Muscle layer of duodenum (tissue), 2 donors: ENCODE measurements around the gene ABLIM1.
A peak's percentile ranks its signal among the peaks of the same experiment; 100 is the strongest.

Experiments
- H3K27ac ChIP-seq: one replicate; pipeline ENCODE4 v1.7.0; 2013; ENCODE audit warnings: mild to moderate bottlenecking, low read length
- H3K27me3 ChIP-seq: one replicate; pipeline ENCODE4 v1.7.0; 2013; ENCODE audit warnings: low read depth, mild to moderate bottlenecking, control low read depth, low read length
- H3K36me3 ChIP-seq, 2 donors: one replicate each; pipeline ENCODE4 v1.7.0; 2013; ENCODE audit warnings: low read length in 2 of 2, control low read depth in 1 of 2, mild to moderate bottlenecking in 1 of 2; ENCODE audit not compliant: insufficient read depth in 2 of 2, control insufficient read depth in 1 of 2
- H3K4me1 ChIP-seq, 2 donors: one replicate each; pipeline ENCODE4 v1.7.0; 2013; ENCODE audit warnings: low read length in 2 of 2, mild to moderate bottlenecking in 2 of 2, control low read depth in 1 of 2, moderate library complexity in 1 of 2; ENCODE audit not compliant: insufficient read depth in 2 of 2, control insufficient read depth in 1 of 2
- H3K4me3 ChIP-seq, 2 donors: one replicate each; pipeline ENCODE4 v1.7.0; 2013; ENCODE audit warnings: low read length in 2 of 2, low read depth in 1 of 2, mild to moderate bottlenecking in 1 of 2
- H3K9me3 ChIP-seq, 2 donors: one replicate each; pipeline ENCODE4 v1.7.0; 2013; ENCODE audit warnings: low read length in 2 of 2, control low read depth in 1 of 2, mild to moderate bottlenecking in 1 of 2; ENCODE audit not compliant: control insufficient read depth in 1 of 2
- donor health status: healthy.

The ABLIM1 gene

DNA sequence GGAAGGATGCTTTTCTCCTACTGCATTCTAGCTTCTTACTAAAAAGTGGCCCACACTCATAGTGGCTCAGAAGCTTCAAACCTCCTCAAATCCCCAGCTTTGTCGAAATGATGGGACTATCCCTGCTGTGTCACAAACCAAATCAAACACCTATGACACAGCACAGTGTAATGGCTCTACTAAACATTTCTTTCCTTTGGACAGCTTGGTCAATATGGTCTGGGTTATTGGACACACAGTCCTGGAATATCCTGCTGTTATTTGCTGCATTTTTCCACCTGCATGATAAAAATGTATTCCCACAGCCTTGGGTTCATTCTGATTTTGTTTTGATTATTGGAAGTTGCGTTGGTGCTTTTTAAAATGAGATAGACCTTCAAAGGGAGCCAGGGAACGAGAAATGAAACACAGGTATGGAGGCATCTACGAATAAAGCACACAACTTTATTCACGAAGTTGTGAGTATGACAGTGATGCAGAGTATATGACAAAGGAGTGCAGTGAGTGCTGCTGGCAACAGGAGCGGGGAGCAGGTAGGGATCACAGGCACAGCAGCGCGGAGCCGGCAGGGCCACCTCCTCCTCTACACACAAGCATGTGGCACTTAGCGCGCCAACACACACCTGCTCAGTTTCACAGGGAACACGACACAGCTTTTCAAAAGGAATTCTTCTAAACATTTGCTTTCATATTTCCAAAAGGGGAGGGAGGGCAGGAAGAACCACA lies 227.2 kb downstream of the ABLIM1 start:
- Histone ChIP-seq H3K36me3 (peaks cover 5 to 11% of the 10 kb centered on the region in 2 donors), H3K9me3 (no peaks in the 10 kb centered on the region), H3K4me1 (peaks cover 0 to 3% of the 10 kb centered on the region in 2 donors)

DNA sequence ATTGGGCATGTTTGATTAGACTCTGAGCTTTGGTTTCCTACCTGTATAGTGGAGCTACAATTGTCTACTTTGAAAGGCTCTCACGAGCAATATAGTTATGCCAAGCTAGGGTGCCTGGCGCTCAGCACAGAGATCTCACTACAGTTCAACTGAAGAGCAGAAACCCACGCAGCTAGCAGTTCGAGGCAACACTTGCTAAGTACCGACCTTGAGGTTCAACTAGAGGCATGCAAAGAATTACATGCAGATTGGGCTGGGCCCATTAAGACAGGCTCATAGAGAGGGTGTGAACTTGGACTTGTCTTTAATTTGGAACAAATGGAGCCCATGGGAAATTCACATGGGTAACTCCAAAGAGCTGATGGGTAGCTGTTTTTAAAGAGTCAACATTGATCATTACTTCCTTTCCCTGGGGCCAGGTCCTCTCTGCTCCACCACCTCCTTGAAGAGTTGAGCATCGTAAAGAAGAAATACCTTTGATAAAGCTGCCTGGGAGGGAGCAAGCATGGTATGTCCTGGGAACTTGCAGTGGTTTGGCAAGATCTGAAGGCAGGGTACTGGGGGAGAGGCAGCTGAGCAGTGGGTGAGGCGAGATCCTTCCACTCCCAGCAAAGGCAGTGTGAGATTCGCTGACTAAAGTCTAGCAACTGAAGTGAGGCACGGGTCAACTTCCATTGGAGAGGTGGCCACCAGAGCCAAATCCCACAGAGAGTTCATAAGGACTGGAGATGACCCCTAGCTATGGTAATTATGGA lies 228.3 kb downstream of the ABLIM1 start:
- Histone ChIP-seq H3K27ac (no peak overlapping the region), H3K9me3 (no peaks in the 10 kb centered on the region), H3K4me1 (peaks cover 0 to 3% of the 10 kb centered on the region in 2 donors), H3K4me3 (no peak overlapping the region), H3K27me3 (no peaks in the 10 kb centered on the region), H3K36me3 (peaks cover 3 to 5% of the 10 kb centered on the region in 2 donors)

More for the DNA sequence above, 227.2 kb downstream of the ABLIM1 start:
- no peaks in the 10 kb centered on the region for H3K27me3 ChIP-seq
- no peak overlapping the region for H3K27ac ChIP-seq
- H3K4me3 ChIP-seq = no peak overlapping the region

GRCh38 chr10:114427124-114427852 lies 230.8 kb downstream of the ABLIM1 start:
- Histone ChIP-seq H3K9me3 (no peaks in the 10 kb centered on the region), H3K27ac (no peak overlapping the region), H3K4me3 (no peak overlapping the region), H3K4me1 (peaks cover 0 to 3% of the 10 kb centered on the region in 2 donors), H3K36me3 (no peaks in the 10 kb centered on the region), H3K27me3 (no peaks in the 10 kb centered on the region)

DNA sequence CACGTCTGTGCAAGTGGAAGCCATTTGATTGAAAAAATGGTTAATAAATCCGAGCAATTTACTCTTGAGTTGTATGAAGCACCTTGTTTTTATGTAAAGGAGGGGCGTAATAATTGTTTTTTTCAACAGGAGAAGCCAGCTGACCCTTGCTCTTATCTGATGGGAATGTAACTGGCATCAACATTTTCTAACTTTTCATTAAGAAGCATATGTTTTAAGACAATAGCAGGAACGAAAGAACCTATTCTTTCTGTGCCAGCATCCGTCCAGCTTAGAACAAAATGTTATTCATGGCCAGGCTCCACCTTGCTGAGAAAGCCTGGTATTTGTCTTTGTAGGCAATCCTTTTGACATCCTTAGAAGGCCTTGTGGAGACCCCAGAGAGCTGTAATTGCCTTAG lies 231.6 kb downstream of the ABLIM1 start:
- Histone ChIP-seq H3K4me1 (peaks cover 0 to 3% of the 10 kb centered on the region in 2 donors), H3K27ac (no peak overlapping the region), H3K36me3 (no peaks in the 10 kb centered on the region), H3K27me3 (no peaks in the 10 kb centered on the region), H3K4me3 (no peak overlapping the region), H3K9me3 (no peaks in the 10 kb centered on the region)

GRCh38 chr10:114420811-114421485 lies 237.1 kb downstream of the ABLIM1 start:
- no peaks in the 10 kb centered on the region for H3K36me3 ChIP-seq
- H3K27me3 ChIP-seq = no peaks in the 10 kb centered on the region
- no peaks in the 10 kb centered on the region for H3K4me1 ChIP-seq
- H3K27ac ChIP-seq = no peak overlapping the region
- no peaks in the 10 kb centered on the region for H3K9me3 ChIP-seq
- no peak overlapping the region for H3K4me3 ChIP-seq

- no peak overlapping the region for H3K4me3 ChIP-seq
- H3K9me3 ChIP-seq = no peaks in the 10 kb centered on the region
- no peaks in the 10 kb centered on the region for H3K27me3 ChIP-seq
- H3K36me3 ChIP-seq = no peaks in the 10 kb centered on the region
- H3K4me1 ChIP-seq = no peaks in the 10 kb centered on the region
- H3K27ac ChIP-seq = no peak overlapping the region
These were observed 240.0 kb downstream of the ABLIM1 start for GRCh38 chr10:114418109-114418508.

DNA sequence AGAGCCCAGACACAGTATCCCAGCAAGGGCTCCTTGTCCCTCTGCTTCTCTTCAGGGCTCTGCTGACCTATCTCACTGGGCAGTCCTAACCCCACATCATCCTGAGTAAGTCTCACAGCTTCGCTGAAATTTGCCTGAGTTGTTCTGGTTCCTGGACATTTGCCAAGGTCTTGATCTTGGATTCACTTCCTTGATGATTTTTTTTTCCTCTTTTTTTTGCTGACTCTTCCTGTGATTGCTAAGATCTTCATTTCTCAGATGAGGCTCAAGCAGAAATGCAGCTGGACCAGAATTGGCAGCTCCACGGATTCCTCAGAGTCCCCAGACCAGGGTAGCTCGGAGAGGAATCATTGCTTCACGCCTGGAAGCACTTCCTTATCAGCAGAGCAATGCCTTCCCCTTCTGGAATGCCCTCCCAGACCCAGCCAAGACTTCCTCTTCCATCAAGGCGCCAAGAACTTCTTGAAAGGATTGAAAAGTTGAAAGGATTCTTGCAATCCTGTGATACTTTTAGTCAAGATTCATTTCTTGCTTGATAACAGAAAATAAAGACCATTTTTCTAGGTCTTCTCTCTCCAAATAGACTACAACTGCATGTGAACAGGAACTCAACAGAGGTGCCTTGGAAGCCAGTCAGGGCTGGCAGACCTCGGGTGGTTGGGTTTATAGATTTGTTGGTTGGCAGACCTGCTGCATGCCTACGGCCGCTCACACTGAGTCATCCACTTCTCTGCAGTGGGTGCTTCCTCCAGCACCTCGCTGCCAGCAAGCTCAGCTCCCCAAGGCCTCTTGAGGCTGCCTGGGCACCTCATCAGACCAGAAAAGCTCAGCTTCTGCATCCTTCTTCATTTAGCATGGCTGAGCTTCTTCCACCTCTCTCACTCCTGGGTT lies 244.9 kb downstream of the ABLIM1 start:
- Histone ChIP-seq H3K9me3 (no peaks in the 10 kb centered on the region), H3K4me3 (peak overlapping the region in 1 of 2 donors; percentile 13), H3K27me3 (no peaks in the 10 kb centered on the region), H3K4me1 (peaks cover 0 to 3% of the 10 kb centered on the region in 2 donors), H3K27ac (no peak overlapping the region), H3K36me3 (no peaks in the 10 kb centered on the region)

- Histone ChIP-seq H3K36me3 (no peaks in the 10 kb centered on the region), H3K4me1 (peaks cover 0 to 12% of the 10 kb centered on the region in 2 donors), H3K4me3 (no peak overlapping the region), H3K27me3 (no peaks in the 10 kb centered on the region), H3K27ac (no peak overlapping the region), H3K9me3 (no peaks in the 10 kb centered on the region)
These were observed 249.1 kb downstream of the ABLIM1 start for GRCh38 chr10:114408968-114409444.

- Histone ChIP-seq H3K36me3 (no peaks in the 10 kb centered on the region), H3K27ac (no peak overlapping the region), H3K4me3 (no peak overlapping the region), H3K9me3 (no peaks in the 10 kb centered on the region), H3K27me3 (no peaks in the 10 kb centered on the region), H3K4me1 (peaks cover 0 to 19% of the 10 kb centered on the region in 2 donors)
These were observed 249.7 kb downstream of the ABLIM1 start for GRCh38 chr10:114408112-114408967.
